Measurements from ENCODE around the gene COQ8A.

The COQ8A gene

GRCh38 chr1:226912587-226913176, 27.4 kb upstream of the COQ8A start:
- intact Hi-C loops (cut with DNase I; ENCODE audit: low total_unique reads), result no loop called here

GRCh38 chr1:226915672-226915995, 24.5 kb upstream of the COQ8A start:
- H3K4me1 ChIP-seq, result no peaks in the 10 kb centered on the region
- peaks cover 0 to 35% (median 8%) of the 10 kb centered on the region in 3 donors for H3K36me3 ChIP-seq
- no peaks in the 10 kb centered on the region for H3K27me3 ChIP-seq
- no peaks in the 10 kb centered on the region for H3K9me3 ChIP-seq
- no peak for TF ChIP-seq CTCF (IDR thresholded peaks at IDR 0.05)
- no peak overlapping the region for H3K4me3 ChIP-seq
- H3K27ac ChIP-seq, result no peak overlapping the region
- intact Hi-C loops (cut with DNase I; ENCODE audit: low total_unique reads), result no loop called here
- no peak for DNase-seq

More at GRCh38 chr1:226912587-226913176, 27.4 kb upstream of the COQ8A start:
- Histone ChIP-seq H3K36me3 (peaks cover 0 to 34% (median 0%) of the 10 kb centered on the region in 3 donors), H3K4me3 (no peak overlapping the region), H3K27ac (no peak overlapping the region), H3K9me3 (no peaks in the 10 kb centered on the region), H3K27me3 (no peaks in the 10 kb centered on the region), H3K4me1 (no peaks in the 10 kb centered on the region)
- peak in 1 of 2 donors; percentile 57 for DNase-seq
- peak; percentile 42 to 56 for TF ChIP-seq CTCF (IDR thresholded peaks at IDR 0.05)

- intact Hi-C loops (cut with DNase I; ENCODE audit: low total_unique reads), result no loop called here
- Histone ChIP-seq H3K9me3 (no peaks in the 10 kb centered on the region), H3K27me3 (no peaks in the 10 kb centered on the region), H3K36me3 (peaks cover 0 to 27% (median 9%) of the 10 kb centered on the region in 3 donors), H3K4me1 (no peaks in the 10 kb centered on the region), H3K27ac (no peak overlapping the region), H3K4me3 (no peak overlapping the region)
- no peak for DNase-seq
- TF ChIP-seq CTCF (IDR thresholded peaks at IDR 0.05), result no peak
Observed at GRCh38 chr1:226916497-226916896, 23.6 kb upstream of the COQ8A start.

- Histone ChIP-seq H3K27me3 (no peaks in the 10 kb centered on the region), H3K4me3 (no peak overlapping the region), H3K4me1 (no peaks in the 10 kb centered on the region), H3K36me3 (peaks cover 0 to 16% (median 16%) of the 10 kb centered on the region in 3 donors), H3K27ac (no peak overlapping the region), H3K9me3 (no peaks in the 10 kb centered on the region)
- intact Hi-C loops (cut with DNase I; ENCODE audit: low total_unique reads), result no loop called here
- no peak for TF ChIP-seq CTCF (IDR thresholded peaks at IDR 0.05)
- DNase-seq, result no peak
Observed at GRCh38 chr1:226919587-226919986, 20.5 kb upstream of the COQ8A start.

- Histone ChIP-seq H3K4me1 (no peaks in the 10 kb centered on the region), H3K27ac (no peak overlapping the region), H3K9me3 (no peaks in the 10 kb centered on the region), H3K27me3 (no peaks in the 10 kb centered on the region), H3K4me3 (no peak overlapping the region), H3K36me3 (peaks cover 0 to 16% (median 16%) of the 10 kb centered on the region in 3 donors)
- peak in 1 of 2 donors; percentile 16 for DNase-seq
- intact Hi-C loops (cut with DNase I; ENCODE audit: low total_unique reads), result no loop called here
- no peak for TF ChIP-seq CTCF (IDR thresholded peaks at IDR 0.05)
Observed at GRCh38 chr1:226919995-226920394, 20.1 kb upstream of the COQ8A start.
